WTC11 (cell line): ENCODE measurements around the gene OGDH. TPM values are rescaled to one million over a fixed set of nuclear protein-coding genes. Genes with fewer than 3 reads are reported as not detected.

ENCODE experiments used
- ATAC-seq: fragments of 200-7000 bp; cut with Tn5 transposase; 2 replicates; pipeline ENCODE4 v1.10.0; 2021; ENCODE audit warnings: mild to moderate bottlenecking, moderate library complexity
- CTCF ChIA-PET: fragments of 300-600 bp; sonication (Branson Sonifier 250); formaldehyde crosslinking; loops from one replicate; lab custom pipeline; 2021; ENCODE audit warnings: antibody characterized with exemption; lab: Charles Lee
- POLR2A ChIA-PET: fragments of 350-600 bp; sonication (Branson Sonifier 250); formaldehyde crosslinking; loops from one replicate; lab custom pipeline; 2021; ENCODE audit warnings: antibody characterized with exemption; lab: Charles Lee
- DNase-seq: peaks from one replicate; pipeline ENCODE4 v3.0.0; 2021; ENCODE audit warnings: low spot score
- H3K27ac Mint-ChIP-seq: 2 replicates; pipeline ENCODE4 v1.8.0; 2021; ENCODE audit warnings: mixed read lengths
- H3K27me3 Mint-ChIP-seq: 2 replicates; pipeline ENCODE4 v1.8.0; 2021; ENCODE audit warnings: low read depth, mild to moderate bottlenecking, moderate library complexity, mixed read lengths
- H3K36me3 Mint-ChIP-seq: 2 replicates; pipeline ENCODE4 v1.8.0; 2021; ENCODE audit warnings: mixed read lengths
- H3K4me1 Mint-ChIP-seq: 2 replicates; pipeline ENCODE4 v1.8.0; 2022; ENCODE audit warnings: mixed read lengths
- H3K4me3 Mint-ChIP-seq: 2 replicates; pipeline ENCODE4 v1.8.0; 2021; ENCODE audit warnings: mild to moderate bottlenecking, moderate library complexity, mixed read lengths
- H3K9me3 Mint-ChIP-seq: 2 replicates; pipeline ENCODE4 v1.8.0; 2021; ENCODE audit warnings: mixed read lengths
- ATF1 ChIP-seq: sonication (generic); formaldehyde crosslinking; IDR thresholded peaks from 2 replicates; pipeline ENCODE4 v1.8.1; 2023; ENCODE audit warnings: mild to moderate bottlenecking, moderate library complexity, missing genetic modification reagents
- ATF2 ChIP-seq: sonication (generic); formaldehyde crosslinking; IDR thresholded peaks from 2 replicates; pipeline ENCODE4 v1.8.1; 2022; ENCODE audit warnings: low read depth, missing genetic modification reagents, borderline replicate concordance
- ATF3 ChIP-seq: sonication (generic); formaldehyde crosslinking; conservative IDR thresholded peaks from 2 replicates; pipeline ENCODE4 v1.8.1; 2022; ENCODE audit warnings: mild to moderate bottlenecking, missing genetic modification reagents
- E2F5 ChIP-seq: sonication (generic); formaldehyde crosslinking; IDR thresholded peaks from 2 replicates; pipeline ENCODE4 v1.8.1; 2022; ENCODE audit warnings: mild to moderate bottlenecking, moderate library complexity, missing genetic modification reagents
- ELF4 ChIP-seq: sonication (generic); formaldehyde crosslinking; IDR thresholded peaks from 2 replicates; pipeline ENCODE4 v1.8.1; 2022; ENCODE audit warnings: low read depth, mild to moderate bottlenecking, moderate library complexity, missing genetic modification reagents
- FOXP4 ChIP-seq: sonication (generic); formaldehyde crosslinking; IDR thresholded peaks from 2 replicates; pipeline ENCODE4 v1.8.0; 2022; ENCODE audit warnings: mild to moderate bottlenecking, missing genetic modification reagents
- HMGA2 ChIP-seq: fragments of 250-450 bp; sonication (Bioruptor Pico); IDR thresholded peaks from 2 replicates; pipeline ENCODE4 v1.4.0; 2021; ENCODE audit warnings: mild to moderate bottlenecking, moderate library complexity
- HMGXB4 ChIP-seq: sonication (generic); formaldehyde crosslinking; IDR thresholded peaks from 2 replicates; pipeline ENCODE4 v1.8.1; 2023; ENCODE audit warnings: mild to moderate bottlenecking, moderate library complexity, missing genetic modification reagents
- IRF2 ChIP-seq: sonication (generic); formaldehyde crosslinking; IDR thresholded peaks from 2 replicates; pipeline ENCODE4 v1.8.0; 2022; ENCODE audit warnings: low read depth, missing genetic modification reagents, borderline replicate concordance
- JUN ChIP-seq: sonication (generic); formaldehyde crosslinking; IDR thresholded peaks from 2 replicates; pipeline ENCODE4 v1.8.0; 2023; ENCODE audit warnings: mild to moderate bottlenecking, missing genetic modification reagents
- KAT7 ChIP-seq: sonication (generic); formaldehyde crosslinking; IDR thresholded peaks from 2 replicates; pipeline ENCODE4 v1.8.1; 2023; ENCODE audit warnings: missing genetic modification reagents, mild to moderate bottlenecking, borderline replicate concordance
- NR2C2 ChIP-seq: sonication (generic); formaldehyde crosslinking; IDR thresholded peaks from 2 replicates; pipeline ENCODE4 v1.8.0; 2022; ENCODE audit warnings: mild to moderate bottlenecking, missing genetic modification reagents
- NR3C1 ChIP-seq: sonication (generic); formaldehyde crosslinking; conservative IDR thresholded peaks from 2 replicates; pipeline ENCODE4 v1.8.1; 2023; ENCODE audit warnings: low read depth, mild to moderate bottlenecking, missing genetic modification reagents
- SMAD4 ChIP-seq: sonication (generic); formaldehyde crosslinking; IDR thresholded peaks from 2 replicates; pipeline ENCODE4 v1.8.0; 2022; ENCODE audit warnings: mild to moderate bottlenecking, missing genetic modification reagents
- TEAD1 ChIP-seq: sonication (generic); formaldehyde crosslinking; IDR thresholded peaks from 2 replicates; pipeline ENCODE4 v1.8.0; 2022; ENCODE audit warnings: mild to moderate bottlenecking, missing genetic modification reagents
- ZBTB21 ChIP-seq: sonication (generic); formaldehyde crosslinking; IDR thresholded peaks from 2 replicates; pipeline ENCODE4 v1.8.1; 2023; ENCODE audit warnings: mild to moderate bottlenecking, missing genetic modification reagents, borderline replicate concordance
- ZBTB43 ChIP-seq: sonication (generic); formaldehyde crosslinking; IDR thresholded peaks from 2 replicates; pipeline ENCODE4 v1.8.1; 2023; ENCODE audit warnings: mild to moderate bottlenecking, missing genetic modification reagents
- ZMAT4 ChIP-seq: fragments of 250-450 bp; sonication (Bioruptor Pico); IDR thresholded peaks from 2 replicates; pipeline ENCODE4 v1.9.0; 2021; ENCODE audit warnings: mild to moderate bottlenecking
- ZNF281 ChIP-seq: sonication (generic); formaldehyde crosslinking; IDR thresholded peaks from 2 replicates; pipeline ENCODE4 v1.8.0; 2023; ENCODE audit warnings: mild to moderate bottlenecking, missing genetic modification reagents
- ZNF671 ChIP-seq: fragments of 250-450 bp; sonication (Bioruptor Pico); IDR thresholded peaks from 2 replicates; pipeline ENCODE4 v1.8.0; 2021; ENCODE audit warnings: mild to moderate bottlenecking
- total RNA-seq: library from RNA; stranded (reverse); gene quantifications from 3 replicates; pipeline ENCODE4 v1.2.3, GENCODE V29; 2021

Gene OGDH
- total RNA-seq, 1 experiment from 2014 or later: 79.6 TPM

- no peak for TF ChIP-seq JUN (CRISPR knock-in tag)
- no peak for TF ChIP-seq ATF3 (CRISPR knock-in tag)
- TF ChIP-seq ATF2 (CRISPR knock-in tag): no peak
These were observed 109.8 kb downstream of the OGDH start (continued) for GRCh38 chr7:44716205-44716604.

- ATAC-seq (no peak), DNase-seq (no peak)
- Mint-ChIP-seq H3K4me1 (no peaks in the 10 kb centered on the region), H3K4me3 (no peak overlapping the region), H3K36me3 (peaks cover 9% of the 10 kb centered on the region), H3K27ac (no peak overlapping the region), H3K27me3 (no peaks in the 10 kb centered on the region; the same call in 1 of the 2 replicates), H3K9me3 (peaks cover 24% of the 10 kb centered on the region)
- ChIA-PET POLR2A (no interaction called here), CTCF (no interaction called here)
- TF ChIP-seq NR2C2 (no peak), ZNF281 (no peak), HMGXB4 (CRISPR knock-in tag) (no peak), ZBTB43 (CRISPR knock-in tag) (no peak), NR3C1 (no peak), ATF1 (CRISPR knock-in tag) (no peak)
These were observed 113.9 kb downstream of the OGDH start for GRCh38 chr7:44720301-44720700.

- ChIA-PET CTCF (no interaction called here), POLR2A (no interaction called here)
- no peak for TF ChIP-seq TEAD1 (CRISPR knock-in tag)
- TF ChIP-seq NR2C2: no peak
- no peak for TF ChIP-seq IRF2
- TF ChIP-seq ZNF671 (CRISPR knock-in tag): no peak
- TF ChIP-seq SMAD4 (CRISPR knock-in tag): no peak
- TF ChIP-seq ZBTB21 (CRISPR knock-in tag): no peak
- no peak for TF ChIP-seq KAT7 (CRISPR knock-in tag)
- TF ChIP-seq ZMAT4: no peak
- no peak for TF ChIP-seq ELF4
- no peak for TF ChIP-seq E2F5 (CRISPR knock-in tag)
- TF ChIP-seq FOXP4 (CRISPR knock-in tag): no peak
- TF ChIP-seq HMGA2 (CRISPR knock-in tag): no peak
- no peak for TF ChIP-seq ATF2 (CRISPR knock-in tag)
- peaks cover 9% of the 10 kb centered on the region for H3K36me3 Mint-ChIP-seq
- H3K9me3 Mint-ChIP-seq: peaks cover 18% of the 10 kb centered on the region
- 0 out of 2 replicates have a peak, but pooled peaks cover 2% of the 10 kb centered on the region for H3K4me1 Mint-ChIP-seq
- no peak overlapping the region for H3K27ac Mint-ChIP-seq
- ATAC-seq: no peak
- no peak for DNase-seq
- H3K27me3 Mint-ChIP-seq: no peaks in the 10 kb centered on the region; the same call in none of the 2 replicates
- H3K4me3 Mint-ChIP-seq: no peak overlapping the region
These were observed 117.8 kb downstream of the OGDH start for GRCh38 chr7:44724276-44724675.
